GM18951 (cell line): ENCODE measurements around the gene ABHD12.

Experiments
- POLR2A ChIP-seq: IDR thresholded peaks from 4 replicates; pipeline ENCODE4 v1.6.1; 2011; ENCODE audit warnings: mild to moderate bottlenecking; ENCODE audit not compliant: insufficient read length, insufficient read depth; ENCODE audit errors: extremely low read depth
- in situ Hi-C: fragments of 300-500 bp; cut with MboI; formaldehyde crosslinking; loops from one replicate; pipeline ENCODE4 v1.12.0; 2022; ENCODE audit warnings: low sequenced_read_pairs, mixed read lengths, inconsistent platforms; ENCODE audit not compliant: unreplicated experiment

The ABHD12 gene

DNA sequence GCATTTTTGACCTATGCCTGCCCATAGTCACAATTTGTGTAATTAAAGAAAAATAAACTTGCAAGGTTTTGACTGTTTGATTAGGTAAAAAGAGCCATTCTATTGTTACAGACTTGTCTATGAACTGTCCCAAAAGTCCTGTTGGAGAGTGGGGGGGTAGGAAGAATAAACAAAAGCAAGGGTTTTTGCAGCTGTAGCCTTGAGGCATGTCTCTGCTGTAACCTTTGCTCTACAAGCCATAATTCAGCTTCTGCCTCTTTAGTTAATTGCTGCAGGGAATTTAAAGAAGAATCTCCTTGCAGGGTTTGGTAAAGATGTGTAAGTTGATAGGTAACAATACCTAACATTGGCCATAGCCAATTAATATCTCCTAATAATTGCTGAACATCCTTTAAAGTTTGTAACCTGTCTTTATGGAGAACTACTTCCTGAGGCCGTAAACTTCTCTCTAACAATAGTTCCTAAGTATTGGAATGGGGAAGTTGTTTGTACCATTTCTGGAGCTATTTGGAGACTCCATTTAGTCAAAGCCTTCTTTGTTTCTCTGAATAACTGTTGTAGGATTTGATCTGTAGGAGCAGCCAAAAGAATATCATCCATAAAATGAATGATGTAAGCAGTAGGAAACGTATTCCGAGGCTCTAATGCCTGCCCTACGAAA is 7.9 kb upstream of the ABHD12 start:
- no peak for TF ChIP-seq POLR2A
- in situ Hi-C loops = loop anchor here (5.0 kb wide), 1 partner anchor 86 kb away; no protein-coding TSS in a partner anchor

- TF ChIP-seq POLR2A = no peak
- in situ Hi-C loops = loop anchor here (5.0 kb wide), 1 partner anchor 86 kb away; no protein-coding TSS in a partner anchor
Observed at GRCh38 chr20:25397821-25398220, 7.2 kb upstream of the ABHD12 start.

GRCh38 chr20:25397096-25397495 is 6.5 kb upstream of the ABHD12 start:
- TF ChIP-seq POLR2A = no peak
- in situ Hi-C loops = loop anchor here (5.0 kb wide), 1 partner anchor 85 kb away; no protein-coding TSS in a partner anchor

GRCh38 chr20:25394996-25395395 is 4.4 kb upstream of the ABHD12 start:
- TF ChIP-seq POLR2A = no peak
- in situ Hi-C loops = loop anchor here (5.0 kb wide), 1 partner anchor 83 kb away; no protein-coding TSS in a partner anchor

DNA sequence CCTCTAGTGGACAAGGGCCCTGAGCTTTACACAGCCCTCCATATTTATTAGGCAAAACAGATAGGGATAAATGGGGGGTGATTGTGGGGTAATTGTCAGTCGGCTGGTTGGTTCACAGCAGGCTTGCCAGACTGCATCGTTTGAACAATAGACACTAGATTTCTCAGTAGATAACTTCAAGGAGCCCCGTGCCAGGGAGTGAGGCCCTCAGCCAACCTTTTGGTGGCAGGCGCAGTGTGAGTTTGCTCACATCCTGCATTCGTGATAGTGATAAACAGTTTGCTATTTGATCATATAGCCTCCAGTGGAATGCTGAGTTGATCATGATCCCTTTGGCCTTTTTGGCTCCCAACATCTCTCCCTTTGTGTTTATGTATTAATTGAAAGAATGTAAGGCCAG is 3.6 kb upstream of the ABHD12 start:
- in situ Hi-C loops = no loop called here
- no peak for TF ChIP-seq POLR2A

GRCh38 chr20:25389858-25390537 is 637 bp downstream of the ABHD12 start:
- in situ Hi-C loops = loop anchor here (5.0 kb wide), 1 partner anchor 398 kb away; the partner anchor contains the start of gene APMAP
- no peak for TF ChIP-seq POLR2A

DNA sequence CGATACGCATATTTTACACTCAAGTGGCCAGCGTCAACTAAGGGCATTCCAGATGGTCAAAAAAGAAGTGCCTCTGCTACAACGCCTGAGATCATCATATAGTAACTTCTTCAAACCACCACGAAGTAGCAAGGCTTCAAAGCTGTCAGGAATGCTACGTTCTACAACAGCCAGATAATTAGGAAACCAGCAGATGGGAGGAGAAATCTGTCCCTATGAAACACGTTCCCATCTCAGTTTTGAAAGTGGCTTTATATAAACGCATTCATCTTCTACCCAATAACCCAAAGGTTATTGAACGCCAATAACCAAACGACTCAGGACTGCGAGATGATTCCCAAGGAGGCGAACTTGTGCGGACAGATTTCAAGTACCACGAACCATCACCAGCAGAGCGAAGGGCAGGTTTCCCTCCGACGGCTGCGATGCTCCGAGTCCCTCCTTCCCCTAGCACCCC is 1.2 kb downstream of the ABHD12 start:
- in situ Hi-C loops = loop anchor here (5.0 kb wide), 1 partner anchor 397 kb away; the partner anchor contains the start of gene APMAP
- TF ChIP-seq POLR2A = no peak

- in situ Hi-C loops = no loop called here
- TF ChIP-seq POLR2A = no peak
Observed at GRCh38 chr20:25382704-25383370, 7.8 kb downstream of the ABHD12 start.

- in situ Hi-C loops = no loop called here
- no peak for TF ChIP-seq POLR2A
Observed at GRCh38 chr20:25380945-25381614, 9.6 kb downstream of the ABHD12 start.

DNA sequence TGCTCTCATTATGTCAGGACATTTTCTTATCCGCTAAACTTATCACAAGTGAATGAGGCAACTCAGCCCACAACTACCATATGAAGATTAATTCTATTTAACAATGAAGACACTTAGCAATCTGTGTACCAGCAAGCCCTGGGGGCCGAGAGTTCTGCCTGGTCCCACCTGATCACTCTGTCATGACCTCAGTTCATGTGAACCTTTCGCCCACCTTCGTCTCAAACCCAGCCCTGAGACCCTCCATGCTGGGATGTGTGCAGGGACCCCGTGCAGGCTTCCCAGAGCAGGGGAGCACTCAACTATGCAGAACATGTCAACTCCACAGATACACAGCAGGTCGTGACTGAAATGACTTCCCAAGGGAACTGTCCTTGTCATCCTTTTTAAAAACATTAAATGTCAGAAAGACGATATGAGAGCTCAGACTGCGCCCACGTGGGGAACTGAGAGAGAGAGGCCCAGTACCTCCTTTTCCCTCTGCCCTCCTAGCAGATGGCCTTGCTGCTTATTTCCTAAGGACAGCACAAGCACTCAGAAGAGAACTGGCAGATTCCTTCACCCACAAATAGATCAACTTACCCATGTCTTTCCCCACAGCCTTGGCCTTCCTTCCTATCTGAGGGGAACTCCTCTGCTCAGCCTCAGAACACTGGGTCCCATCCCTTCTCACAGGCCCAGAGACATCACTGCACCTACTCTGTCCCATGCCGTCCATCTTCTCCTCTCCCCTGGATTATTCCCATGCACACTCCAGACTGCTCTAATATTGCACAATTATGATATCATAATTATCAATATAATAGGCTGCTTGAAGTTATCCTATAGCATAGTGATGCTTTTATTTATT is 11.5 kb downstream of the ABHD12 start:
- in situ Hi-C loops = no loop called here
- TF ChIP-seq POLR2A = no peak

DNA sequence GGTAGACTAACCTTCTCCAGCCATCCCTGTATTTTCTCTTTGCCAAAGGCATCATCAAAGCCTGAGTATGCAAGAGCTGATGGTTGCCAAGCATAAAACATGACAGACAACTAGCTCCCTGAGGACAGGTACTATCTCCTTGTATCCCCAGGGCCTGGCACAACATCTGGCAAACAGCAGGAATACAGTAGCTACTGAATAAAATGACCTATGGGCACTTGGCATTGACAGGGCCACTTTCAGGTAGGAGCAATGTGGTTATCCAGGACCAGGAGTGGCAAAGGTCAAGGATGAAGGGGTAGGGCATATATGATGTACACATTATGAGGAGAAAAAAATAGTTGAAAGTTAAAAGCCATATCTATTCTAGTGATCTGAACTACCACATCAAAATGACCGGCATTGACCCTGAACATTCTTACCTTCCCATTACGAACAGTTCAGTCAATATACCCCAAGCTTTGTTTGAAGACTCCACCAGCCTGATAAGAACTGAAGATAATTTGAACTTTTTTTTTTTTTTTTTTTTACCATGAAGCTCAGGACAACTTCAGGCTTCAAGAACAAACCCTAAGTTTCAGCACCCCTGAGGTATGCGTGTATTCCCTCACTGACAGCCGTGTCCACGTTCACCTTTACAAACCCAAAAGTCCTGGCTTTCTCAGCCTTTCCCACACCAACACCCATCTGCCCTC is 12.3 kb downstream of the ABHD12 start:
- no peak for TF ChIP-seq POLR2A
- in situ Hi-C loops = no loop called here
